HG02571 (cell line): ENCODE data around the gene SAXO2.
"Not testable (repeated sequence)": the region's sequence is repeated elsewhere in the genome, so short reads cannot be mapped to it uniquely, and the experiment has no call there.

Source experiments
- ATAC-seq: cut with Tn5 transposase; IDR thresholded peaks from one replicate; pipeline ENCODE4 v1.9.1; 2021; ENCODE audit warnings: mild to moderate bottlenecking, moderate library complexity; ENCODE audit not compliant: unreplicated experiment

The SAXO2 gene, protein sequence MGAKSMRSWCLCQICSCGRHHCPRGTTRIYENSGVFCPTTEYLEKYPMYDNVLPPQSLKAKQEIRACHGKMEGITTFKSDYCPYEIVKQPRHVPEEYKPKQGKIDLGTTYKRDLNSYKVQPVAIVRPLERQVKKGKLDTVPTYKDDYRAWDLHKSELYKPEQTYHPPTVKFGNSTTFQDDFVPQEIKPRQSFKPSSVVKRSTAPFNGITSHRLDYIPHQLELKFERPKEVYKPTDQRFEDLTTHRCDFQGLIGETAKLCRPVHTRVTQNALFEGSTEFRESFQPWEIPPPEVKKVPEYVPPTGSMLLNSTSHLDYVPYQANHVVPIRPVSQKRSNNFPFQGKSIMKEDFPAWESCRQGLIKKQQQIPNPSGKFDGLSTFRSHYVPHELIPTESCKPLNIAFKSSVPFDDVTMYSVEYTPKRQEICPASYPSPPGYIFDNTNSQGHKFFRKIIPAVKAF

DNA sequence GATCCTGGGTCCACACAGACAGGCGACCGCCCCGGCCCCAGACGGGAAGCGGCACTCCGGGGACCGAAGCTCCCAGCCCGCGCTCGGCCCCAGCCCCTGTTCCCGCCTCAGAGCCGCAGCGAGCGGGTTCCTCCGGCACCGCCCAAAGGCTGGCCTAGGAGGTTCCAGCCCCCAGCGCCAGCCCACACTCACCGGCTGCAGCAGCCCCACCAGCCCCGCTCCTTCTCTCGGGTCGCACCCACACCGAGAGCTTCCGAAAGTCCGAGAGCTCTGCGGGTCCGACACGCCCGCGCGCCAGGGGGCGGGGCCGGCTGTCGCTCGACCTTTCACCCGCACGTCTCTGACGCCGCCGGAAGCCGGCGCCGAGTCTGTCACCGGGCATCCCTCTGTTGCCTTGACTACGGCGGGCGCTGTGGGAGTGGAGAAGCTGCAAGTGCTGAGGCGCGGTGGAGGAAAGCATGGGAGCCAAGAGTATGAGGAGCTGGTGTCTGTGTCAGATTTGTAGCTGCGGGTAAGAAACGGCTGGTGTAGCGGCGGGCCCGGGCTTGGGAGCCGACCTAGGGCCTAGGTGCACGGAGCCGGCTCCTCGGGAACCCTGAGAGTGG is at the start of gene SAXO2, which contains the start of gene EFL1:
Gene SAXO2 (plus strand): TSS at position 397 of the 605 bp plus-strand sequence. CDS start 62 bp downstream, at position 459.
Gene EFL1 (minus strand): TSS at position 313 of the 605 bp plus-strand sequence. CDS start 956 bp downstream, outside the sequence.
- peak; percentile 96 for ATAC-seq

DNA sequence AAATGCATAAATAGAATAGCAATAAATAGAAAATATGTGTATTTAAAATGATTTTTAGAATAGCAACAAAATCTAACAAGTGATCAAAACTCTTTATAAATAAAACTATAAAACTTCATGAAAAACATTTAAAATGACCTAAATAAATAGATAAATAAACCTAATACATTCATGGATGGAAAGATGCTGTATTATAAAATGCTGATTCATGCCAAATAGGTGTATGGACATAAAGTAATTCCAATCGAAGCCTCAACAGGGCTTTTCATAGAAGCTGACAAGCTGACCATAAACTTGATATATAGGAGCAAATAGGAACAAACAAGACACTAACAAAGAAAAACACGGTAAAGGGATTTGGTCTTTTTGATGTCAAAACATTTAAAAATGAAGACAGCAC is 46.5 kb upstream of the SAXO2 start:
- ATAC-seq, result not testable (repeated sequence)

DNA sequence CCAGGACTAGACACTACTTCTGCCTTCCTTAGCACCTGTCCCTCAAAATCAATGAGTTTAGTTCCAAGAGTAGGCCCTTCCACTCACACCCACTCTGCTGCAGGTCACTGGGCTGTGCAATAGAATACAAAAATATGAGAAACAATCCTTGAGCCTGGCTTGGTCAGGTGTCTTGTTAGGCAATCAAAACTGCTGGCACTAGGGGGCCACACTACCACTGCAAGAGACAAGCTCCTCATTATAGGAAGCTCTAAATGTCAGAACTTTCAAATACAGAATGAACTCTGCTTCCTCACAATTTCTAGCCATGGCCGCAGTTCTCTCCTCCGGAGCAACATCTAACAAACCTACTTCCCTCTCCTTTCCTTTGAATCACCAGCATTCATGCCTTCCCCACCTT is 41.1 kb upstream of the SAXO2 start:
- not testable (repeated sequence) for ATAC-seq

DNA sequence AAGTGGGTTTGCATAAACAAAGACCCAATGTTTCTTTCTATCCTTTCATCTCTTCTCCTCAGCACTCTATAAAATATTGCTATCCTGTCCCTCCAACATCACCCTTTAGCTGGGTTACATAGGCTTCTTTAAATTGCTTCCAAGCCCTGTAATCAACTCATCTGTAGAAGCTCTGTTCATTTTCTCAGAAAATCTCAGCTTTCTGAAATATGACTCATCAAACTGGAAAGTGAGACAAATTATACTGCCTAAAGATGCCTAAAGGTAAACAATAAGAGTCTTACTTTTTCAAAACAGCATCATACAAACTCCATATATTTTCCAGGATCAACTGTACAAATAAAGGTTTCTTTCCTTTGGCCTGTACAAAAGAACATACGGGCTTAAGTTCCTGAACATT is 33.9 kb upstream of the SAXO2 start:
- no peak for ATAC-seq

DNA sequence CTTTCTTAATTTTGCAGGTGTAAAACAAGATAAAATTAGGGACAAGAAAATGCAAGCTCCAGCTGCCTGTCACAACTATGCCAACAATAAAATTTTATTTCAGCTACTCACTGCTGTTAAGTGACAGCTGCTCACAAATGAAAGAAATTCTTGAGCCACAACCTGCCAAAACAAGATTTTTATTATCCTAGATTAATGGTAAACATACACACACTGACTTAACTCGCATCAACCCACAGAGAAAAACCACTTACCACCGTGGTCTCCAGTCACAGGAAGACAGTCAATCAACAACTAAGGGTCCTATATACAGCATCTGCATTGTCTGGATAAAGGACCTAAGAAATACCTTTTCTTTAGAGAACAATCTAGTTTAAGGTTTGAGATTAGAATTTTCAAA is 31.4 kb upstream of the SAXO2 start:
- ATAC-seq, result no peak

DNA sequence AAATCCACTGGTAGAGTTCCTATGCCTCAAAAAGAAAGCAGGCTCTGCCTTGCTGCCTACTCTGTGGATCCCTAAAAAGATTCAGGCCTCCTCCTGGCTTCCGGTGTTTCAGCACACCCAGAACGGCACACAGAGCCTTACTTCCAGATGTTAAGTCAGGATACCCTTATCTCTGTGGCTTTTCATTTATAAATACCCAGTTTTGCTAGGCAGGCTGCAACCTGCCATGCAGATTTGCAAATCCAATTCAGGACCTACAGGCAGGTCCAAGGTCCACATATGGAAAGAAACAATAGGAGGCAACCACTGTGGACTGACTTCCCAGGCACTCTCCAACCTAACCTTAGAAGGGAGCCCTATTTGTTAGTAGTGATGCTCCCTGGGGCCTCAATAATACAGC is 30.8 kb upstream of the SAXO2 start:
- ATAC-seq, result no peak

DNA sequence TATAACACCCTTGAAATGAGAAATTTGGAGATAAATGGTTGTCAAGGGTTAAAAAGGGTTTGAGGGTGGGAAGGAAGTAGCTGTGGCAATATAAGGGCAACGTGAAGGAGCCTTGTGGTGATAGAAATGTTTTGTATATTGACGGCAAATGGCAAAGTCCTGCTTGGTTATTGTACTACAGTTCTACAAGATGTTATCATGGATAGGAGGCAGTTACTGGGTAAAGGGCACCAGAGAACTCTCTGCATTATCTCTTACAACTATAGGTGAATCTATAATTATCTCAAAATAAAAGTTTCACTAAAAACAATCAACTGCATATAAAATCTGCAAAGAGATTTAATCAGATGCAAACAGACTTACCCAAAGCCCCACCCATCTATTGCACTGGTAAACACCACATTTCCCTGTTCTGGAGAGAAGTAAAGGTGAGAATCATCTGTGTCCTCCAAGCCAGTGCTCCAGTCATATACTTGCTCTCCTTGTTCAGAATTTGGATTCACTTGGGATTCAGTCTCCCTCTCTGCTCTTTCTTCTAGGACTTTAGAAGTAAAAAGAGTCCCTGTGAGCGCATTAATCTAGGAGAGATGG is 24.6 kb upstream of the SAXO2 start:
- not testable (repeated sequence) for ATAC-seq

DNA sequence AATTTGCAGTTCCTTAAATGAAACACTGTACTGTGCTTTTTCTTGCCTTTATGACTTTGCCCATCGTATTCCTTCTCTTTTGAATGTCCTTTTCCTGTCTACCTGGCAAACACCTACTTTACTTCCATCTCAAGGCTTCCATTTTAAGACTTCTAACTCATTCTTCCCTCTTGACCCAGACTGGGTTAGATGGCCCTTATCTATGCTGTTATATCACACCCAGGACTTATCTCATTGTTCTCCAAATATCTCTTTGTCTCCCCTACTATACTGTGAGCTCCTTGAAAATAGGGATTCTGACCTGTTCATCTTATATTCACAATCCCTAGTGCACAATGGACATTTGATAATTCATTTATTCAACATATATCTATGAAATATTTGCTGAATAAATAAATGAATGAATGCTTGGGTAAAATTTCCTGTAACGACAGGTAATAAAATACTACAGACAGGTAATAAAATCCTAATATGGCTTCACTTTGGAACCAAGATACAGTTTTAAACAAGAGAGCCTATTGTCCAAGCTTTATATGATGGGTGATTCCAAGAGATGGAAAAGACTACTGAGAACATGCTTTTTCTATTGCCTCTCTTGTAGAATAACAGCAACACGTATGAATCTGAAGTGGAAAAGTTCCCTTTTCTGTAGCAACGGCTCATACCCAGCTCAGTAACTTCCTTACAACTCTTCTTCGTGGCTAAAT is 22.8 kb upstream of the SAXO2 start:
- ATAC-seq, result no peak

DNA sequence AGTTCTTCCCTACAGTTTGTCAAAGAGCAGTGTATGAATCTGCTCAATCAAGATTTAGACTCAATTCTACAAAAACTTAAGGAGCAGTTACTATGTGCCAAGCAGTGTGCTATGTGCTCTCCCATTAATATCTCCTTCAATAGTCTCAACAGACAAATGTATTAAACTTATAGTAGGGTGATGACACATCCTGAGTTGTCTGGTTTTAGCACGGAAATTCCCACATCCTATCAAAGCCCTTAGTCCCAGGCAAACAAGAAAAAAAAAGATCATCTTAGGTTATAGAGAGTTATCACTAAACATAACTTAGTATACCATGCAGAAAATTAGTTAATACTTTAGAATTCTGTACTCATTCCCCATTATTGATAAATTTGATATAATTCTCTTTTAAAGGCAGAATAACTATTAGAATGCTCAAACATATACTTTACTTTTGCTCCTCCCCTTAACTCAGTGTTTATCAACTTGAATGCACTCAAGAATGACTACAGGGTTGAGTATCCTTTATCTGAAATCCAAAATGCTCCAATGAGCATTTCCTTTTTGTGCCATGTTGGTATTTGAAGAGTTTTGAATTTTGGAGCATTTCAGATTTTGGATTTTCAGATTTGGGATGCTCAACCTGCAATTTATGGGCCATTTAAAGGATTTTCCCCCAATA is 20.6 kb upstream of the SAXO2 start:
- ATAC-seq, result not testable (repeated sequence)

DNA sequence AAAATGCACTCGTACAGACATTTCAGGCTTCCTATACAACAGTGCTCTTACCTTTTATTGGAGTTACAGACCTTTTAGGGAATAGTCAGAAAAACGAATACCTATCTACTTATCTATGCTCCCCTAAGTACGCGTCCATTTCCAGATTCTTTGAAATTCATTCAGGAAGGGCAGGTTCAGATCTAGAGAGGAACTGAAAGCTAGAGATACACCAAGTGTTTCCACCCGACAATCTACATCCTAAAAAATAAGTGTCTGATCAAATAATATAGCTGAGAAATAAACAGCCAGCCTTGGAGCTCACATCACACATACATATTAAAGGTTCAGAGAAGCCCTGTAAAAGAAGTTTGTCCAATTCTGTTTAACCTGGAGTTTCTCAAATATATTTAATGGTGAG is 19.0 kb upstream of the SAXO2 start:
- ATAC-seq, result not testable (repeated sequence)

DNA sequence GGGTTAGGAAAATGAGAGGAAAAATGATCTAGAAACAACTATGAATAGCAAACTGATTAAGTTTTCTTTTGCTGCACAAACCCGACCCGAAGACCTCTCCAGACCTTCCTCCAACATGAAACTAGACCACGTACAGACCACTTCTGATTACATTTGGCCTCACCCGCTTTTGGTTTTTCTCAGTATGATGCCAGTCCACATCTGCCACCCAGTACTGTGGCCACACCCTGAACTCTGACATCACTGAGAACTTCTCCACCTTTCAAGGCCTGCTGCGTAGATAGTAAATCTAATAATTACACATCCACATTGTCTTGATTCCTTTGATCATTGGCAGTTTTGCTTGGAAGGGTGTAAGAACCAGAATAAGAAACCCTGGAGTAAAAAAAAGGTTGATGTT is 16.7 kb upstream of the SAXO2 start:
- not testable (repeated sequence) for ATAC-seq

DNA sequence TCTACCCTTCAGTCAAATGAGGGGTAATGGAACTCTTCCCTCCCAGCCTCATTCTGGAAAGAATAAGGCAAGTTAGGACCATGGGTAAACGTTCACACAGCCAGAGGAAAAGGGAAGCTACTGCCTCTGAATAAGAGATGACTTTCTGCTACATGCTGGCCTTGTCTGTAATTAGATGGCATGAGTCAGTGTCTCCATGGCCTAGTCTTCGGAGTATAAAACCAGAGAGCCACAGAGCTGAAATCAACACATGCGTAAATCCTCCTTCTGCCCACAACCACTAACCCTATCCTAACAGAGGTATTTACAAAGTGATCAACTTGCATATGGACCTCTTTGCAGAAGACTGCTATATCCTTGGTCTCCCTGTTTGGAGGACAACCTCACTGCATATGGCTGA is 14.4 kb upstream of the SAXO2 start:
- ATAC-seq, result not testable (repeated sequence)

DNA sequence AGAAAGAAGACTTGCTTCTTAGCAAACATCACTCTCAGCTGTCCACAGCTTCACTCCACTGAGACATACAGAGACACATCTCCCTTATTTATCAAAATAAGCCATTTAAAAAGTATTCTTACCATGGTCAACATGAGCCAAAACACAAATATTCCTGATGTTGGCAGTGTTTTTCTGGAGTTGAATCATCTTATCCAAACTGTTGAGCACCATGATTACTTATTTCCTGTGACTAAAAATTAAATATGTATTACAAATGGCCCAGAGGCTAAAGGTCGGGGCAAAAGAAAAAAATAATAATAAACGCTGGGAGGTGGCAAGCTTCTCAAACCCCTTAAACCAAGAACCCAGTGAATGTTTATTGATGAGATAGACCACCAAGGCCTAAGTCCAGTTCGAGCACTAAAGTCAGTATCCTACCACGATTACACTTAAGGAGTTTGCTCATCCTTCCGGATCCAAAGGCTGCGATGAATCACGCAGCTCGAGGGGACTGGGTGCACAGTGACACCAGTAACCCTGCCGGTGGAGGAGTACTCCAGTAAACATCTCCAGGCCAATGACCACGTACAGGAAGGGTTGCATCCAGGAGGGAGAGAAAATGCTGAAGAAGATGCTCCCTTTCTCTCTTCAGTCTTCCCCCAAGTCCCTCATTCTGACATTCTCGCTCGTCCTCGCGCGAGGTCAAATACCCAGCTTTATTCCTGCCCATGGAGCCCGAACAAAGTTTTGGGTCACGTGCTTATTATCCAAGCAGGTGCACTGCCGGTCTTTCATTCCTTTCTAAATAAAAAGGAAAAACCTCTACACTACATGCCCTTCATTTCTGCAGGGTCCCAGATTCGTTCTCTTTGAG is 824 bp upstream of the SAXO2 start:
- ATAC-seq, result peak; percentile 19

DNA sequence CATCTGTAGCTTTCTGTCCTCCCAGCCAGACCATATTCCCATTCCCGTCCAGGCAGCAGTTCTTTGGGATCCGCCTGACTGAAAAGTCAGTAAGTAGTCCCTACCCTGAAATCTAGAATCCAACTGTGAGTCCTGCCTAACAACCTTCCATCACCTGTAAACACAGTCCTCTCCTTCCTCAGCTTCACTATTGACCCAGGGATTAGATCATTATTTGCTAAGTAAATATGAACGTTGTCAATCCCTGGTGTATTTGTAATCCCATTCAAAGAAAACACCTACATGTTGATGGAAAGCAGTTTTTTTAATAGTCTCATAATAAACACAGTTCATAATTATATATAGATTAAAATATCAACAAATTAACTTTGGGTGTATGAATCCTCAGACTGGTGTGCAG is 732 bp downstream of the SAXO2 start:
- no peak for ATAC-seq

DNA sequence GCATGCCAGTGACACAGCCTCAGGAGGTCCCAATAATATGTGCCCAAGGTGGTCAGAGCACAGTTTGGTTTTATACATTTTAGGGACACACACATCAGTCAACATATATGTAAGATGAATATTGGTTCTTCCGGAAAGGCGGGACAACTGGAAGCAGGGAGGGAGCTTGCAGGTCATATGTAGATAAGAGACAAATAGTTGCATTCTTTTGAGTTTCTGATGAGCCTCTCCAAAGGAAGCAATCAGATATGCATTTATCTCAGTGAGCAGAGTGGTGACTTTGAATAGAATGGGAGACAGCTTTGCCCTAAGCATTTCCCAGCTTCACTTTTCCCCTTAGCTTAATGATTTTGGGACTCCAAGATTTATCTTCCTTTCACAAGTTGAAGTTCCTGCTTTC is 4.5 kb downstream of the SAXO2 start:
- not testable (repeated sequence) for ATAC-seq

DNA sequence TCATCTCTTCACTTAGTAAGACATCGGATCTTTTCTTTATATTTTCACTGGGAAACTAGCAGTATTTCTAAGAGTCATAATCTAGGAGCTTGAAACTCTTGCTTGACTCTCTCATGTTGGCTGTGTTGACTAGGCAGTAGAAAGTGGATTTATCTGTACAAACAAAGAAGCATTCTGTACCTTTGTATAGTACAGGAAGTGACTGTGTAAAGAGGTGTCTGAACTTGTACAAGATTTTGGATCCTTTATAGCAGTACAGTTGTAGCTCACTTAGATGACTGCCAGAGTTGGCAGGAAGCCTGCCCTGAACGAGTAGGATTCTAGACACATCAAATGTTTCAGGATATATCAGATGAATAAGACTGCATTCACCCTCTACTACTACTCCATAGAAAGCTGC is 5.8 kb downstream of the SAXO2 start:
- not testable (repeated sequence) for ATAC-seq

DNA sequence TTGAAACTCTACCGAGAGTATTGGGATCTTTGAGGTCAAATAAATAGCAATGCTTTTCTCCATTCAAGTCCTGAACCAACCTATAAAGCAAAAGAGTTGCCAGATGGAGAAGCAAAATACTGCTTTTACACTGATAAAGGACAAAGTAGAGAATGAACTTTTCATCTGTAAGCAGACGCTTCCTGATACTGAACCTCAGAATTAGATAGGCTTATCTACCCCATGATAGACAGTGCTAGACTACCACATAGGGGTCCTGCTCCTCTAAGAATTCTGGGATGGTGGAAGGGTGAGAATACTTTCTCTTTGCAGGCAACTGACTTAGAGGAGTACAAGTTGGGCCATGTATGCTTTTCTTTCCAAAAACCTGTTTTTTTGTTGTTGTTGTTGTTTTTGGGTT is 9.5 kb downstream of the SAXO2 start:
- ATAC-seq, result no peak

DNA sequence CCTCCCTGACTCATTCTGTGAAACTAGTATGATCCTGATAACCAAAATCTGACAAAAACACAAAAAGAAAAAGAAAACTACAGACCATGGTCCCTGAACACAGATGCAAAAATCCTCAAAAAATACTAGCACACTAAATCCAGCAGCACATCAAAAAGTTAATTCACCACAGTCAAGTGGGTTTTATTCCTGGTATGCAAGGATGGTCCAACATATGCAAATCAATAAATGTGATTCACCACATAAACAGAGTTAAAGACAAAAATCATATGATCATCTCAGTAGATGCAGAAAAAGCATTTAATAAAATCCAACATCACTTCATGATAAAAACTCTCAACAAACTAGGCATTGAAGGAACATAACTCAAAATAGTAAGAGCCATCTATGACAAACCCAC is 12.8 kb downstream of the SAXO2 start:
- ATAC-seq, result no peak

DNA sequence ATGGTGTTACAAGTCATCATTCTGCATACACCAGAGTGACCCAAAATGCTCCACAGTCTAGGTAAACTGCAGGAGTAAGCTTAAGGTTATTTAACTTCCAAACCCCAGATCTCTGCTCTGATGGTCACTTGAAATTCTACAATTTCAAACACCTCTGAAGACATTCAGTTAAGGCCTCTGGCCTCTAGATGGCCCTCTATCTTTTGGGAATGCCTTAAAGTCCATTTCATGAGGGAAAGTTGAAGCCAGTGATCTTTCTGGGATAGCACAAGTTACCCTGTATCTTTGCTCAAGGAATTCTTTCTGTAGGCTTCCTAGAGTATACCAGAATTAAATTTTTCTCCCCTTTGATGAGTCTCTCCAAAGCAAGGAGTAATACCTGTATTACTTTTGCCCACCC is 18.7 kb downstream of the SAXO2 start:
- not testable (repeated sequence) for ATAC-seq

DNA sequence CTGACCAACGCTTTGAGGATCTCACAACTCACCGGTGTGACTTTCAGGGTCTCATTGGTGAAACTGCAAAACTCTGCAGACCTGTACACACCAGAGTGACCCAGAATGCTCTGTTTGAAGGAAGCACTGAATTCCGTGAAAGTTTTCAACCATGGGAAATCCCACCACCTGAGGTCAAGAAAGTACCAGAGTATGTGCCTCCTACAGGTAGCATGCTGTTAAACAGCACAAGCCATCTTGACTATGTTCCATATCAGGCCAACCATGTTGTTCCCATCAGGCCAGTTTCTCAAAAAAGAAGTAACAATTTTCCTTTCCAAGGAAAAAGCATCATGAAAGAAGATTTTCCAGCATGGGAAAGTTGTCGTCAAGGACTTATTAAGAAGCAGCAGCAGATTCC is 19.8 kb downstream of the SAXO2 start:
- ATAC-seq, result not testable (repeated sequence)
